Heart left ventricle (tissue), 16 donors: ENCODE data around the gene S100A14. TPM values are rescaled to one million over a fixed set of nuclear protein-coding genes. Genes with fewer than 3 reads are reported as not detected.

Experiments used
- ATAC-seq, 4 donors: fragments of 200-7000 bp; cut with Tn5 transposase; one replicate each; pipeline ENCODE4 v1.9.1; 2020 to 2022; ENCODE audit warnings: moderate library complexity in 4 of 4, mild to moderate bottlenecking in 3 of 4, moderate number of reproducible peaks in 1 of 4
- DNase-seq, 5 donors: peaks; one replicate each; pipeline ENCODE4 v3.0.0-alpha.2; 2020
- H3K27ac ChIP-seq, 12 donors: fragments of 200-600 bp; sonication (generic) in 4 of 12; one replicate each; pipeline versions ENCODE4 v1.5.0 to v1.8.0; 2016 to 2022; ENCODE audit warnings: mild to moderate bottlenecking in 2 of 12
- H3K27me3 ChIP-seq, 9 donors: fragments of 200-600 bp; sonication (generic) in 2 of 9; one replicate each; pipeline versions ENCODE4 v1.5.1 to v1.8.0; 2016 to 2022; ENCODE audit warnings: mild to moderate bottlenecking in 3 of 9
- H3K36me3 ChIP-seq, 9 donors: fragments of 200-600 bp; sonication (generic) in 2 of 9; one replicate each; pipeline versions ENCODE4 v1.5.0 to v1.8.0; 2018 to 2022; ENCODE audit warnings: mild to moderate bottlenecking in 2 of 9
- H3K4me1 ChIP-seq, 12 donors: fragments of 200-600 bp; sonication (generic) in 4 of 12; one replicate each; pipeline versions ENCODE4 v1.5.0 to v1.8.0; 2016 to 2022; ENCODE audit warnings: mild to moderate bottlenecking in 3 of 12
- H3K4me3 ChIP-seq, 12 donors: fragments of 200-600 bp; sonication (generic) in 4 of 12; one replicate each; pipeline versions ENCODE4 v1.5.0 to v1.8.0; 2017 to 2022; ENCODE audit warnings: mild to moderate bottlenecking in 9 of 12, moderate library complexity in 4 of 12
- H3K9me3 ChIP-seq, 12 donors: fragments of 200-600 bp; sonication (generic) in 4 of 12; one replicate each; pipeline versions ENCODE4 v1.5.0 to v1.8.0; 2016 to 2022; ENCODE audit warnings: mild to moderate bottlenecking in 1 of 12
- POLR2A ChIP-seq, 2 donors: fragments of 450-650 bp; IDR thresholded peaks; one replicate each; pipeline ENCODE4 v1.6.1; 2017; ENCODE audit warnings: antibody characterized with exemption in 2 of 2, mild to moderate bottlenecking in 2 of 2, moderate library complexity in 2 of 2
- WGBS, 4 donors: extraction: QIAGEN DNeasy Blood & Tissue Kit in 2 of 4; methylation state at CpG; one replicate each; pipeline versions ENCODE4 v1.1.5 to v1.1.7; 2013 to 2018; 5-methylcytosine and 5-hydroxymethylcytosine counted together
- intact Hi-C, 10 donors: fragments of 100-400 bp; cut with DNase I; formaldehyde crosslinking; loops; one replicate each; pipeline versions ENCODE4 v1.11.1 to v1.14.2; 2022
- polyA plus RNA-seq, 2 donors: library from polyadenylated mRNA; stranded (reverse); fragments of 200-250 nt; gene quantifications; one replicate each; pipeline ENCODE4 v1.2.3, GENCODE V29; 2013
- total RNA-seq, 9 donors: library from RNA; depleted of rRNA in 2 of 9; stranded (reverse); fragments of >200 nt in 2 of 9; fragmentation: NEBNext Ultra II Directional in 3 of 9; extraction: Animal tissue kit (Norgen Biotek cat#: 25700) in 3 of 9; gene quantifications; one replicate each; pipeline versions ENCODE4 v1.1.0 to v1.2.4, GENCODE V29; 2016 to 2023
- TF ChIP-seq, protein P1 (sequence below), 12 donors: fragments of 200-600 bp; sonication (generic) in 4 of 12; IDR thresholded peaks; one replicate each; pipeline versions ENCODE4 v1.5.0 to v1.8.0; 2018 to 2022; ENCODE audit warnings: antibody characterized with exemption in 12 of 12, mild to moderate bottlenecking in 5 of 12
- donor health status: ischemic (EF 13 %, LVEDD 7.1; RV severe dilation, severe dysfunction).
- donor health status: healthy with polysubstance abuse.
- donor health status: DM: no; HTN: yes; CAD: no.
- donor health status: DM: no; HTN: no; CAD: no.
- donor health status: ischemic (EF 25% LVEDD 6.9; RV normal size, moderate dysfunction).
- donor health status: ischemic (EF 25% LVEDD 5.7; RV mildly dilated, moderate dysfunction).
- donor health status: healthy.
- donor health status: DM: yes; HTN: yes; CAD: no.
- donor health status: ischemic (EF 35%, LVEDD 5.7; RV mildly dilated, moderate dysfunction).
- donor health status: nonischemic (EF 11% LVEDD 7.7; RV severe dilation, severe dysfunction).
- donor health status: DM: yes; HTN: yes; CAD: no.
- donor health status: PGD.
- donor health status: ischemic (EF 29% LVEDD 5.4; RV normal size, mild dysfunction).
- donor health status: nonischemic (EF 23%, LVEDD 6.1; RV moderate dilation, normal function).

Gene S100A14
- total and polyA plus RNA-seq, 11 donors: 0.79 to 6.1 (median 3.9) TPM; not detected in 1

DNA sequence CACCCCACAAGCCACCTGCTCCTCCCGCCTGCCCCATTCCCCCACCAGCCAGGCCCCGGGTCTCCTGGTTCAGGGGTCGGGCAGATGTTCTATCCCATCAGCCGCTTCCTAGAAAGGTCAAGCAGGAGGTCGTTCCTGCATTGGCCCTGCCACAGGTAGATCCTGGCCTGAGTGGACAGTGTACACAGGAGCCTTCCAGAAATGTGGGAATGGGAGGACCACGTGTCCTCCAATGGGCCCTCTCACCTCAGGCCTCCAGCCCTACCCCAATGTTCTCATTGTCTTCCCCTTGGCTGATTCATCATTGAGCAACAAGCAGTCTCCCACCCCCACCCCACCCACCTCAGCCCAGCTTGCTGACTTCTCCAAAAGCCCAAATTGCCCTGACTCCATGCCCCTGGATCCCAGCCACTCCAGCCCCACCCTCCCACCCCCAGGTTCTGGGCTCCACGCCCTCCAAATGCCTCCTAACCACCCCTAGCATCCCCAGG lies 5.3 kb downstream of the S100A14 start:
- DNase-seq (no peak), ATAC-seq (peak in 1 of 4 donors; percentile 2)
- Histone ChIP-seq H3K36me3 (peaks cover 0 to 22% (median 18%) of the 10 kb centered on the region in 9 donors), H3K4me3 (peak overlapping the region in 3 of 12 donors; percentile 59 to 88 (median 71)), H3K4me1 (peaks cover 6 to 65% (median 25%) of the 10 kb centered on the region in 12 donors), H3K27me3 (no peaks in the 10 kb centered on the region), H3K9me3 (no peaks in the 10 kb centered on the region), H3K27ac (peak overlapping the region; percentile 87 to 99 (median 96))
- intact Hi-C loops: loop anchor here in 3 of 10 donors (5.0 kb wide), 2 partner anchors 39 to 79 kb away; no protein-coding TSS in a partner anchor
- 82 to 95% (median 93%) methylated on average over 4 to 7 of the region's 7 CpGs for WGBS, 4 donors
- no peak for TF ChIP-seq POLR2A (IDR thresholded peaks at IDR 0.05)
- TF ChIP-seq, protein P1, sequence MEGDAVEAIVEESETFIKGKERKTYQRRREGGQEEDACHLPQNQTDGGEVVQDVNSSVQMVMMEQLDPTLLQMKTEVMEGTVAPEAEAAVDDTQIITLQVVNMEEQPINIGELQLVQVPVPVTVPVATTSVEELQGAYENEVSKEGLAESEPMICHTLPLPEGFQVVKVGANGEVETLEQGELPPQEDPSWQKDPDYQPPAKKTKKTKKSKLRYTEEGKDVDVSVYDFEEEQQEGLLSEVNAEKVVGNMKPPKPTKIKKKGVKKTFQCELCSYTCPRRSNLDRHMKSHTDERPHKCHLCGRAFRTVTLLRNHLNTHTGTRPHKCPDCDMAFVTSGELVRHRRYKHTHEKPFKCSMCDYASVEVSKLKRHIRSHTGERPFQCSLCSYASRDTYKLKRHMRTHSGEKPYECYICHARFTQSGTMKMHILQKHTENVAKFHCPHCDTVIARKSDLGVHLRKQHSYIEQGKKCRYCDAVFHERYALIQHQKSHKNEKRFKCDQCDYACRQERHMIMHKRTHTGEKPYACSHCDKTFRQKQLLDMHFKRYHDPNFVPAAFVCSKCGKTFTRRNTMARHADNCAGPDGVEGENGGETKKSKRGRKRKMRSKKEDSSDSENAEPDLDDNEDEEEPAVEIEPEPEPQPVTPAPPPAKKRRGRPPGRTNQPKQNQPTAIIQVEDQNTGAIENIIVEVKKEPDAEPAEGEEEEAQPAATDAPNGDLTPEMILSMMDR (IDR thresholded peaks at IDR 0.05): no peak

DNA sequence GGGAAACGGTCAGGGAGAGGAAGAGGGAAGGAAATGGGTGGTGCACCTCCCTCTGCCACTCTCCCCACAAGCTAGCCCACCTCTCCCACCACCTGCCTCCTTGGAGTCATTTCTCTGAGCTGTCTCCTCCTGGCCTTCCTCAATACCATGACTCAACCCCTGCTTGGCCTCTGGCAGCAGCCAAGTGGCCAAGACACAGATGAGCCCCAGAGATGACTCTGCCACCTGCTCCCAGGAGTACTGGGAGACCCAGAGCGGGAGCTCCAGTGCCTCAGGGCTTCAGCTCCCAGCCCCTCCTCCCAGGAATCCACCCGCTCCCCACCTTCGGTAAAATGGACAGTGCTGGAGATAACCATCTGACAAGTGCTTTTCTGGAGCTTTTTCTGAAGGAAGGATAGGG lies 5.8 kb downstream of the S100A14 start:
- Histone ChIP-seq H3K36me3 (peaks cover 0 to 27% (median 24%) of the 10 kb centered on the region in 9 donors), H3K4me1 (peaks cover 6 to 60% (median 25%) of the 10 kb centered on the region in 12 donors), H3K9me3 (no peaks in the 10 kb centered on the region), H3K27me3 (no peaks in the 10 kb centered on the region), H3K27ac (peak overlapping the region; percentile 87 to 99 (median 96)), H3K4me3 (no peak overlapping the region)
- TF ChIP-seq, protein P1 (IDR thresholded peaks at IDR 0.05): no peak
- TF ChIP-seq POLR2A (IDR thresholded peaks at IDR 0.05): no peak
- ATAC-seq (no peak), DNase-seq (no peak)
- 54 to 67% (median 61%) methylated on average over 3 to 4 of the region's 4 CpGs for WGBS, 4 donors
- intact Hi-C loops: loop anchor here in 3 of 10 donors (5.0 kb wide), 2 partner anchors 38 to 78 kb away; no protein-coding TSS in a partner anchor

DNA sequence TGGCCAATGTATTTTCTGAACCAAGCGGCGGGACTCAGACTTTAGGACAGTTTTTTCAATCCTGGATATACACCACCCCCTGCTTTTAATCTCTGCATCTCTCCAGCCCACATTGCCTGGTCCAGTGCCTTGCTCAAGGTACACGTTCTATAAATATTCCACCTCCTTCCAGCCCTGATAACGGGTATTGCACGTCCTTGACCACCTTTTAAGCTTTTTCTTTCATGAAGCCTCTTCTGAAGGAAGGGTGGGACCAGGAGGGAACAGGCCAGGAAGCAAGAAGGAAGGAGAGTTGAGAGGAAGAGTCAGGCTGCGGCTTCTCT lies 6.6 kb downstream of the S100A14 start:
- H3K4me1 ChIP-seq: peaks cover 6 to 60% (median 25%) of the 10 kb centered on the region in 12 donors
- intact Hi-C loops: no loop called here
- ATAC-seq: no peak

More for the DNA sequence above, 6.6 kb downstream of the S100A14 start:
- Histone ChIP-seq H3K4me3 (peak overlapping the region in 8 of 12 donors; percentile 46 to 69 (median 64)), H3K27me3 (no peaks in the 10 kb centered on the region), H3K27ac (peak overlapping the region; percentile 87 to 99 (median 96)), H3K9me3 (no peaks in the 10 kb centered on the region), H3K36me3 (peaks cover 0 to 33% (median 24%) of the 10 kb centered on the region in 9 donors)
- WGBS, 4 donors: 33 to 53% (median 42%) methylated on average over 6 of the region's 6 CpGs
- DNase-seq: no peak
- TF ChIP-seq, protein P1 (IDR thresholded peaks at IDR 0.05): no peak
- TF ChIP-seq POLR2A (IDR thresholded peaks at IDR 0.05): no peak
